GM19238 (cell line): ENCODE measurements around the gene HAUS5.
"Not testable (repeated sequence)": the region's sequence is repeated elsewhere in the genome, so short reads cannot be mapped to it uniquely, and the experiment has no call there.

Source experiments
- DNase-seq: peaks from one replicate; pipeline ENCODE4 v3.0.0; 2011; ENCODE audit warnings: low spot score; ENCODE audit not compliant: insufficient read length

HAUS5 gene, protein sequence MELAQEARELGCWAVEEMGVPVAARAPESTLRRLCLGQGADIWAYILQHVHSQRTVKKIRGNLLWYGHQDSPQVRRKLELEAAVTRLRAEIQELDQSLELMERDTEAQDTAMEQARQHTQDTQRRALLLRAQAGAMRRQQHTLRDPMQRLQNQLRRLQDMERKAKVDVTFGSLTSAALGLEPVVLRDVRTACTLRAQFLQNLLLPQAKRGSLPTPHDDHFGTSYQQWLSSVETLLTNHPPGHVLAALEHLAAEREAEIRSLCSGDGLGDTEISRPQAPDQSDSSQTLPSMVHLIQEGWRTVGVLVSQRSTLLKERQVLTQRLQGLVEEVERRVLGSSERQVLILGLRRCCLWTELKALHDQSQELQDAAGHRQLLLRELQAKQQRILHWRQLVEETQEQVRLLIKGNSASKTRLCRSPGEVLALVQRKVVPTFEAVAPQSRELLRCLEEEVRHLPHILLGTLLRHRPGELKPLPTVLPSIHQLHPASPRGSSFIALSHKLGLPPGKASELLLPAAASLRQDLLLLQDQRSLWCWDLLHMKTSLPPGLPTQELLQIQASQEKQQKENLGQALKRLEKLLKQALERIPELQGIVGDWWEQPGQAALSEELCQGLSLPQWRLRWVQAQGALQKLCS

DNA sequence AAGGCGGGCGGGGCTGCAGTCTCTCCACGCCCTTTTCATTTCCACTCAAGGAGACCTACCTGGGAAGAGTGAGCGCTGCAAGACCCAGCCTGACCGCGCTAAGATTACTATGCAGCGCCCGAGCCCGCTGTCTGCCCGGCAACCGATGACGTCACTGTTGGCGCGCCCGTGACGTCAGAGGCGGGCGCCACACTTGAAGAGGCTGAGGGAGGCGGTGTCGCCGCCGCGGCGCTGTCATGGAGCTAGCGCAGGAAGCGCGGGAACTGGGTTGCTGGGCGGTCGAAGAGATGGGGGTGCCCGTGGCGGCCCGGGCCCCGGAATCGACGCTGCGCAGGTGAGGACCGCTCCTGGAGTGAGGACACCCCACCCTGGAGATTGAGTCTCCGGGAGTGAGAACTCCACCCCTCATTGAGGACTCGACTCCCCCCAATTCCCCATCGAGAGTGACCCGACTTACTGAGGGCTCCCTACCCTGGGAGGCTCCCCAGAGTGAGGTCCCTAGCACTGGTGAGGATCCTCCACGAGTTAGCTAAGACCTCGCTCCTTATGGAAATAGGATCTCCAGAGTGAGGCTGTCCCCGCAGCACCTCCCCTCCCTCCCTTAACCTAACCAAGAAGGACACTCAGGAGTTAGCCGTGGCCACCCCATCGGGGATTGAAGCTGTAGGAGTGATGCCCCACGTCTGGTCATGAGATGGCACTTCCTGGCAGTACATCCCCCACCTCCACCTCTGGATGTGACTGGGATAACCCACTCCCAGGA, at the start of gene HAUS5:
Gene HAUS5 (plus strand): TSS at position 177 of the 763 bp plus-strand sequence. CDS start 60 bp downstream, at position 237.
- DNase-seq: peak; percentile 88

DNA sequence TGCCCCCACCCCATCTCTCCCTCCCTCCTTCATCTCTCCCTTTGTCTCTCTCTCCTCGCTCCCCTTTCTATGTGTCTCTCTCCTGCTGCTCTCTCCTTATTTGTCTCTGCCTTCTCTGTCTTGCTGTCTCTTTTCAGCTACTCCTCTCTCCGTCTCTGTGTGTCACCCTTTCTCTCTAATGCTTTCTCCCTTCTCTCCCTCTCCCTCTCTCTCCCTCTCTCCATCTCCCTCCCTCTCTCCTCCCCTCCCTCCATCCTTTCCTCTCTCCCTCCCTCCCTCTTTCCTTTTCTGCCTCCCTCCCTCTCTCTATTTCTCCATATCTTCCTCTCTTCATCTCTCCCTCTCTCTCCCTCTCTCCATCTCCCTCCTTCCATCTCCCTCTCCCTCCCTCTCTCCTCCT, 49.8 kb upstream of the HAUS5 start:
- no peak for DNase-seq

DNA sequence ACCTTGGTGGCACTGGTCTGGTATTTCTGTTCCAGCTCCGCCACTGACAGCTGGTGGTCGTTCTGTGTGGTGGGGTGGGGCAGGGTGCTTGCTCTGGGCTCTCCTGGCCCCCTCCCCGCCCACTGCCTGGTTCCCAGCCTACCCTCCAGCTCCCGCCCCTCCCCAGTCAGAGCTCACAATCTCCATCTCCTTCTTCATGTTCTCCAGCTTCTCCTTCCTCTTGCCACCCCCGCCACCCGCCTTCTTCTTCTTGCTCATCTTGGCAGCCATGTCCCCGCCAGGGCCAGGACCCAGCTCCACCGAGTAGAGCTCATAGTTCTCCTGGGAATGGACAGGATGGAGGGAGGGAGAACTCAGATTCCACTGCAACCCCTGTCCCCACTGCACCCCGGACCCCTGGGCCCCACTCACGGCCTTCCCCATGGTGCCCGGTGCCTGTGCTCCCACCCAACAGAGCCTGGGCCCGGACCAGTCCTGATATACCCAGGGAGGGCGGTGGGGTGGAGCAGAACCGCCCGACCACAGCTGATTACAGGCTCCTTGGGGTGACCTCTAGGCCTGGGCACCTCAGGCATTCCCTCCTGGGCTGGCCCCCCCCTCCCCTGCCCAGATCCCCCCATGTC, 49.2 kb upstream of the HAUS5 start, which contains the start of gene ATP4A:
Gene ATP4A (minus strand): TSS at position 452 of the 623 bp plus-strand sequence. CDS start 29 bp downstream, at position 423.
- DNase-seq: no peak

DNA sequence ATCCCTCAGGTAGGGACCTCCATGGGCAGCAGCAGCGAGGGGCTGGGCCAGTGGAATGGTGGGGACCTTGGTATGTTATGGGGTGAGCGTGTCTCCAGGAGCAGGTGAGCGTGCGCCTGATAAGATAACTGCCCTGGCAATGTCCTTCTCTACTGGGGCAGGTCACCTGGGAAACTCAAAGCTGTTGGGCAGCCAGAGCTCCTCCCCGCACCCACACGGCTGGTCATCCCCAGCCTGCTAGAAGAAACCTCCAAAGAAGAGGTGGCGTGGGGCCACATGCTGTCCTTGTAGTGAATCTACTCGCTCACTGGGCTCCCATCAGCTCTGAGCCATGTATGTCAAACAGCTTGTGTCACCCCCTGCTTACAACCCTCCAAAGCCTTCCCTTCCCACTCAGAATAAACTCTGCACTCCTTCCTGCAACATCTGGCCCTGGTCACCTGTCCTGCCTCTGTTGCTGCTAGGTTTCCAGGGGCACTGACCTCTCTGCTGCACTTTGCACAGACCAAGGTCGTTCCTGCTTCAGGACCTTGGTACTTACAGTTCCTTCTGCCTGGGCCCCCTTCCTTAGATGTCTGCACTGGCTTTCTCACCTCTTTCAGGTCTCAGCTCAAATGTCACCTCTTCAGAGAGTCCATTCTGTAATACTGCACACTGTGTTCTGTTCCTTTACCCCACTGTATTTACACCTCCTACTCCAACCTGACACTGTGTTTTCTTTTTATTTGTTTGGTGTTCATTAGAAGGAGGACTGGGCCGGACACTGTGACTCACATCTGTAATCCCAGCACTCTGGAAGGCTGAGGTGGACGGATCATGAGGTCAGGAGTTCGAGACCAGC, 47.3 kb upstream of the HAUS5 start:
- no peak for DNase-seq

DNA sequence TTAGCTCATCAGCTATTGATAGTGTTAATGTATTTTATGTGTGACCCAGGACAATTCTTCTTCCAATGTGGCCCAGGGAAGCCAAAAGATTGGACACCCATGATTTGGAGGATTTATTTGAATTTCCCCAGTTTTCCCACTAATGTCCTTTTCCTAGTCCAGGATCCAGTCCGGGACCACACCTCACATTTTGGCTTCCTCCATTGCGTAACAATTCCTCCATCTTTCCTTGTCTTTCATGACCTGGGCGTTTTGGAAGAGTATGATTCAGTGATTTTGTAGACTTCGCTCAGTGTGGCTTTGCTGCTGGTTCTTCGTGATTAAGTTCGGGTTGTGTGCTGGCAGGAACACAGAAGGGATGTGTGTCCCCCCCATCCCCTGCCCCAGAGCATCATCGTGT, 45.8 kb upstream of the HAUS5 start:
- no peak for DNase-seq

DNA sequence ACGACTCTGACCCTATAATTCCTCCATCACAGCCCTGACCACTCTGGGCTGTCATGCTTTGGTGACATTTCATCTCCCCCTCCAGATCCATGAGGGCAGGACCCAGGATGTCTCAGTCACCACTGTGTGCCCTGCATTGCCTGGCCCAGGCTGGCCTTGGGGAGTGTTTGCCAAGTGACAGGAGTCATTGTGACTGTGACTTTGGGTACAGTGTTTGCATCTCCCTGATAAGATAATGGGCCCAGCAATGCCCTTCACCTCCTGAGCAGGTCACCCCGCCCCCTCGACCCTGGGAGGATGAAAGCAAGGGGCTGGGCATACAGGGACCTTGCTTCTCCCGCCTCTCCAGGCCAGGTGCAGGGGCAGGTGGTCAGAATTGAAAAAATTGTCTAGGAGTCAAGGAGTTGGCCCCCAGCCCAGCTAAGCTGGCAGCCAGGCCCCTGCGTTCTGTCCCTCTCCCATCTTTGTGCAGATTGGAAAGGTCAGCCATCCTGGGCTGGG, 43.2 kb upstream of the HAUS5 start:
- no peak for DNase-seq

DNA sequence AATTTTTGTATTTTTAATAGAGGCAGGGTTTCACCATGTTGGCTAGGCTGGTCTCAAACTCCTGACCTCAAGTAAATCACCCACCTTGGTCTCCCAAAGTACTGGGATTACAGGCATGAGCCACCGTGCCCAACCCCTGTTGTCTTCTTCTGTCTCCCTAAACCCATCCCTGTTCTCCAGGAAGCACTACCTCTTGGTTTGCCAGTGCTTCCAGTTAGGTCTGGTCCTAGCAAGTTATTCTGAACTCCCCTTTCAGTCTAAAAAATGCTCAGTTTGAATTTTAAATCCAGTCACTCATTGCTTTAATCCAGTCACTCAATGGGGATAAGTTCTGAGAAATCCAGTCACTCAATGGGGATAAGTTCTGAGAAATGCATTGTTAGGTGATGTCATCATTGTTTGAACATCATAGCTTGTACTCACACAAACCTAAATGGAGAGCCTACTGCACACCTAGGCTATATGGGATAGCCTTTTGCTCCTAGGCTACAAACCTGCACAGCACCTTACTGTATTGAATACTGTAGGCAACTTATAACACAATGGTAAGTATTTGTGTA, 41.0 kb upstream of the HAUS5 start:
- DNase-seq: no peak

DNA sequence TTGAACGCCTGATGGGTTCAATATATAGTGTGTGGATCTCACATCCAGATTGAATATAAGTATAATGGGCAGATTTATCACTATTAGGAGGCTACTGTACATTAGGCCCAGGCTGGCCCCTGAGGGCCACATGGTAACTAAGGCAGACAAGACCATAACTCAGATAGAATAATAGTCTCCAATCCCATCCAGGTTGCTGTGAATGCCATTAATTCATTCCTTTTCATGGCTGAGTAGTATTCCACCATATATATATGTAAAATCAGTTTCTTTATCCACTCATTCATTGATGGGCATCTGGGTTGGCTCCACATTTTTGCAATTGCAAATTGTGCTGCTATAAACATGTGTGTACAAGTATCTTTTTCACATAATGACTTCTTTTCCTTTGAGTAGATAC, 34.6 kb upstream of the HAUS5 start:
- no peak for DNase-seq

DNA sequence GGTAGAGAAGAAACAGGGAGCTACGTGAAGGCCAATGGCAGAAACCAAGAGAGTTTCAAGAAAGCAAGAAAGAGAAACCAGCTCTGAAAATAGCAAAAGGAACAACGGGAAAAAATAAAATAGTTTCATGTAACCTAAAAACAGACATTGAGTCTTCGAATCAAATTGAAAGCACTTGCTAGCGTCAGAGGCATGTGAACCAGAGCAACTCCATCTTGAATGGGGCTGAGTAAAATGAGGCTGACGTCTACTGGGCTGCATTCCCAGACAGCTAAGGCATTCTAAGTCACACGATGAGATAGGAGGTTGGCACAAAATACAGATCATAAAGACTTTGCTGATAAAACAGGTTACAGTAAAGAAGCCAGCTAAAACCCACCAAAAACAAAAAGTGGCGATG, 33.8 kb upstream of the HAUS5 start:
- DNase-seq: no peak

DNA sequence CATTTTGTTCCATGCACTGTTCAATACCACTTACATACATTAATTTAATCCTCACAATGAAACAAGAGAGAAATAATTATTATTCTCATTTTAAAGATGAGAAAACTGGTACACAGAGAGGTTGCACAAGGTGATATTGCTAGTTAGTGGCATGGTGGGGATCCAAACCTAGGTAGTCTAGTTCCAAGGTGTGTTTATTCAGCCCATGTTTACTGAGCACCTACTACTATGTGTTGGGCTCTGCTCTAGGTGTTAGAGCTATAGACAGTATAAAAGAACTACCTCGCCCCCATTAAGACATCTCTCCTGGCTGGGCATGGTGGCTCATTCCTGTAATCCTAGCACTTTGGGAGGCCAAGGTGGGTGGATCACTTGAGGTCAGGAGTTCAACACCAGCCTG, 29.8 kb upstream of the HAUS5 start:
- DNase-seq: no peak

DNA sequence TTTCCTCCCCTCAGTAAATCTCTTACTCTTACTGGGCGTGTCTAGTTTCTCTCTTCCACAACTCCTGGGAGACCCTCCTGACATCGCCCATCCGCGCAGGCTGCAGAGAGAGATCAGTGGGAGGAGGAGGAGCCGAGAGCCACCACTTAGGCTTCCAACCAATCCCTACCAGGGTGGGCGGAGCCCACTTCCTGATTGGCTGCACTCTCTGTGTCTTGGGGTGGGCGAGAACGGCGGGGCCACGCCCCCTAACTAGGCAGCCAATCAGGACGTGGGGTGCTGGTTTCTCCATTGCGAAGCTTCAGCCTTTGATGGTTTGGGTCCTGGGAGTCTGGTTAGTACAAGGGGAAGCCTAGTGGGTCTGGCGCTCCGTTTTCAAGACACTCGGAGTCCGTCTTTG, 26.7 kb upstream of the HAUS5 start, which contains the start of gene PMIS2:
Gene PMIS2 (plus strand): TSS at position 326 of the 400 bp plus-strand sequence. CDS start 87 bp downstream, outside the sequence.
- no peak for DNase-seq

DNA sequence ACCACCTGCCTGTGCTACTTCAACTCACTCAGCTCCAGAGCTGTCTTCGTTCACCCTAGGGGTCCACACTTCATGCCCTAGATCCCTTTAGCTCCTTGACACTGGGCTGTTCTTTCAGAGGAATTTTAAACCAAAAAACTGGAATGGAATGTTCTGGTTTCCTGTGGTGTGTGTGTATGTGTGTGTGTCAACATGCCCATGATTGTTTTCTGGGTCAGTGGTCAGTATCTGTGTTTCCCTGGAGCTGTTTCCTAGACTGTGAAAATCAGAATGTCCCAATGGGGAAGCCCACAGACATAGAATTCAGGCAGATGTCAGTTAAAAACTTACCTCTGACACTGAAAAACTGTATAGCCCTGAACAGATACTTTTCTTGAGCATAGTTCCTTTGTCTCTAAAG, 25.2 kb upstream of the HAUS5 start:
- no peak for DNase-seq

DNA sequence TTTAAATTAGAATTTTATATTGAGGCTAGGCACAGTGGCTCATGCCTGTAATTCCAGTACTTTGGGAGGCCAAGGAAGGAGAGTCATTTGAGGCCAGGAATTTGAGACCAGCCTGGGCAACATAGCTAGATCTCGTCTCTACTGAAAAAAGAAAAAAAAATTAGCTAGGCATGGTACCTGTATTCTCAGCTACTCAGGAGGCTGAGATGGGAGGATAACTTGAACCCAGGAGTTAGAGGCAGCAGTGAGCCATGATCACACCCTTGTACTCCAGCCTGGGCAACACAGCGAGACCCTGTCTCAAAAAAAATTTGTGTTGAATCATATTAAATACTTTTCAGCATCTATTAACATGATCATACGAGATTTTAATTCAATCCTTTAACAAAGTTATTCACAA, 21.7 kb upstream of the HAUS5 start:
- no peak for DNase-seq

DNA sequence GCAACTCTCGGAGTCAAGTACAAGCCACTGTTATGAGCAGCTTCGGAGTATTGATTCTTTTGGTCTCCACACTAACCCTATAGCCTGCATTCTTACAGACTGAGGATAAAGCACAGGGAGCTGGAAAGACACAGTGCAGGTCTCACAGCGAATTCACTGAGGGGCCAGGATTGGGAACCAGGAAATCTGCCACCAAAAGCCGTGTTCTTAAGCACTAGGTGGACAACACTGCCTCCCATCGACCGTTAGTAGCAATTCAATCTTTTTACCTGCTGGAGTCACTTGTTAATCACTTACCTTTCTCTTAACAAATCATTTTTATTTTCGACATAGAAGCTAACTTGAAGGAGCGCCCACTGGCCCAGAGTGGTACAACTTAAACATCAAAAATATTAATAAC, 20.3 kb upstream of the HAUS5 start:
- DNase-seq: no peak

DNA sequence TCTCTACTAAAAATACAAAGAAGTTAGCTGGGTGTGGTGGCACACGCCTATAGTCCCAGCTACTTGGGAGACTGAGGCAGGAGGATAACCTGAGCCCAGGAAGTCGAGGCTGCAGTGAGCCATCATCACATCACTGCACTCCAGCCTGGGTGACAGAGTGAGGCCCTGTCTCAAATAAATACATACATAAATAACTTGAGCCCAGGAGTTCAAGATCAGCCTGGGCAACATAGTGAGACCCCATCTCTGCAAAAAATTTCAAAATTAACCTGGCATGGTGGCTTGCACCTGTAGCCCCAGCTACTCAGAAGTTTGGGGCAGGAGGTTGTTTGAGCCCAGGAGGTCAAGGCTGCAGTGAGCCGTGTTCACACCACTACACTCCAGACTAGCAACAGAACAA, 17.5 kb upstream of the HAUS5 start:
- DNase-seq: not testable (repeated sequence)

DNA sequence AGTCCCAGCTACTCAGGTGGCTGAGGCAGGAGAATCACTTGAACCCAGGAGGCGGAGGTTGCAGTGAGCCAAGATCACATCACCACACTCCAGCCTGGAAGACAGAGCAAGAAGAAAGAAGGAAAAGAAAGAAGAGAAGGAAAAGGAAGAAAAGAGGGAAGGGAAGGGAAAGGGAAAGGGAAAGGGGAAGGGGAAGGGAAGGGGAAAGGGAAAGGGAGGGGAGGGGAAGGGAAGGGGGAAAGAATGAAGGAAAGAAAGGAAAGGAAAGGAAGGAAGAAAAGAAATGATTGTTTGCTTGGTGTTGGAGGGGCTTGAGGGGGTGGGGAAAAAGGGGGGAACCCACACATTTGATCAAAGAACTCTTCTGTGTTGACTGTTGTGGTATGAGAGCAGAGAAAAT, 16.6 kb upstream of the HAUS5 start:
- DNase-seq: no peak

DNA sequence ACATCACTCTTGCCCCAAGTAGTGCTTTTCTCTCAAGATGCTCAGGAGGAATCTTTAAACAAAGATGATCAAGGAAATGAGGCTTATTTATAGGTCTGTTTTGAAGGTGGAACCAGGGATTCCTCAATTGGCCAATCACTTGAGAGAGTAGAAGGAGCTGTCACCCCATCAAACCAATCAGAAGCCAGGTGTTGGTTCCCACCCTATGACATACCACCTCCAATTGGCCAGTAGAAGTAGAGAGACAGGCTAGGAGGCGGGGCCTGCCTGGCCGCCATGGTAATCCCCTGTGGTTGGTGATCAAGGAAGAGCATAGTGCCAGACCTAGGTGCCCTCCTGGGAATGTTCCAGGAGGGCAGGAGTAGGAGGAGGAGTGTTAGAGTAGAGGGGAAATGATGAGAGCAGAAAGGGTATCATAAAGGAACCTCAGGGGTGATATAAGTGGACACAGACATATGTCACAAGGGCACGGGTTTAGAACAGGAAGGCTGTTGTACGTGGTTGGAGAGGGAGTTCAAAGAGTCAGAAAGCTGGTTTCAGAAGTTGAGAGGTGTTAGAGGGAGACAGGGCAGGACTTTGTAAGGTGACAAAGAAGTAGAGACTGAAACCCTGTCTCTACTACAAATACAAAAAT, 16.1 kb upstream of the HAUS5 start:
- peak; percentile 55 for DNase-seq

DNA sequence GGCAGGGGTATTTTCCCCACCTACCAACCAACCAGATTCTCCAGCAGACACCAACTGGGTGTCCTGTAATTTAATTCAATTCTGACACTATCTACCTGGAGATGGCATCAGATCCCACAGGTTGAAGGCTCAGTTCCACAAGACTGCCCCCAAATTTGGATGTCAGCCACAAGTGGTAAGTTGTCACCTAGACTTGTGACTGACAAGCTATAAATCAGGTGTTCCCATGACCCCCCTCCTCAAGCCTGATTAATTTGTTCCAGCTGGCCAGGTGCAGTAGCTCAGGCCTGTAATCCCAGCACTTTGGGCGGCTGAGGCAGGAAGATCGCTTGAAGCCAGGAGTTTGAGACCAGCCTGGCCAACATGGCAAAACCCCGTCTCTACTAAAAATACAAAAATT, 10.6 kb upstream of the HAUS5 start:
- no peak for DNase-seq

DNA sequence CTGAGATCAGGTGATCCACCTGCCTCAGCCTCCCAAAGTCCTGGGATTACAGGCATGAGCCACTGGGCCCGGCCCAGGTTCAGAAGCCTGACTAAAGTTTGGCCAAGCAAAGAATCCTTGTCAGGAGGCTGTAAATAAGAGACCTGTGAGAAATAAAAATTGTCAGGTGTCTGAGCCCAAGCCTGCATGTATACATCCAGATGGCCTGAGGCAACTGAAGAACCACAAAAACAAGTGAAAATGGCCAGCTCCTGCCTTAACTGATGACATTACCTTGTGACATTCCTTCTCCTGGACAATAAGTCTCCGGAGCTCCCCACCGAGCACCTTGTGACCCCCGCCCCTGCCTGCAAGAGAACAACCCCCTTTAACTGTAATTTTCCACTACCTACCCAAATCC, 8.1 kb upstream of the HAUS5 start:
- DNase-seq: not testable (repeated sequence)

DNA sequence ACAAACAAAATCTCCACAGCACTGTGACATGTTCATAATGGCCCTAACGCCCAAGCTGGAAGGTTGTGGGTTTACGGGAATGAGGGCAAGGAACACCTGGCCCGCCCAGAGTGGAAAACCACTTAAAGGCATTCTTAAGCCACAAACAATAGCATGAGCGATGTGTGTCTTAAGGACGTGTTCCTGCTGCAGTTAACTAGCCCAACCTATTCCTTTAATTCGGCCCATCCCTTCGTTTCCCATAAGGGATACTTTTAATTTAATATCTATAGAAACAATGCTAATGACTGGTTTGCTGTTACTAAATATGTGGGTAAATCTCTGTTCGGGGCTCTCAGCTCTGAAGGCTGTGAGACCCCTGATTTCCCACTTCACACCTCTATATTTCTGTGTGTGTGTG, 5.4 kb upstream of the HAUS5 start:
- not testable (repeated sequence) for DNase-seq
